HepG2 (cell line): ENCODE measurements around the gene SASH1. TPM values are rescaled to one million over a fixed set of nuclear protein-coding genes. Genes with fewer than 3 reads are reported as not detected.

Source experiments
- ATF7 ChIP-seq, 2 experiments: fragments of 450-650 bp in 1 of 2; sonication (generic) in 1 of 2; formaldehyde crosslinking in 1 of 2; IDR thresholded peaks; 2 replicates each; pipeline versions ENCODE4 v1.4.0 to v1.6.1; 2016 to 2020; ENCODE audit warnings: antibody characterized with exemption in 1 of 2, mild to moderate bottlenecking in 1 of 2, missing genetic modification reagents in 1 of 2
- DZIP1 ChIP-seq: sonication (generic); formaldehyde crosslinking; IDR thresholded peaks from 2 replicates; pipeline ENCODE4 v1.5.0; 2020; ENCODE audit warnings: mild to moderate bottlenecking, missing genetic modification reagents
- MAX ChIP-seq: IDR thresholded peaks from 2 replicates; pipeline ENCODE4 v1.6.1; 2012; ENCODE audit warnings: inconsistent platforms
- RFXAP ChIP-seq: sonication (generic); formaldehyde crosslinking; IDR thresholded peaks from 2 replicates; pipeline ENCODE4 v1.4.0; 2020; ENCODE audit warnings: missing genetic modification reagents, borderline replicate concordance
- ZNF121 ChIP-seq: sonication (generic); formaldehyde crosslinking; IDR thresholded peaks from 2 replicates; pipeline ENCODE4 v1.5.0; 2020; ENCODE audit warnings: mild to moderate bottlenecking, missing genetic modification reagents
- ZNF432 ChIP-seq: sonication (generic); formaldehyde crosslinking; IDR thresholded peaks from 2 replicates; pipeline ENCODE4 v1.5.0; 2020; ENCODE audit warnings: missing genetic modification reagents, mild to moderate bottlenecking, borderline replicate concordance
- ZNF543 ChIP-seq: sonication (generic); formaldehyde crosslinking; IDR thresholded peaks from 2 replicates; pipeline ENCODE4 v1.4.0; 2020; ENCODE audit warnings: mild to moderate bottlenecking, missing genetic modification reagents
- polyA plus RNA-seq, 8 experiments: library from polyadenylated mRNA; depleted of rRNA in 3 of 8; stranded (reverse) in 7 of 8; unstranded in 1 of 8; fragments of >200 nt; fragmentation: Illumina TruSeq in 4 of 8; extraction: Trizol in 4 of 8; gene quantifications; 2 replicates each; pipeline versions ENCODE4 v1.2.1 to v1.2.3, GENCODE V29; 2011 to 2016; ENCODE audit warnings: low read depth in 4 of 8, missing spikeins in 1 of 8, mixed read lengths in 1 of 8; ENCODE audit not compliant: insufficient read depth in 1 of 8
- total RNA-seq, 5 experiments: library from RNA; depleted of rRNA; stranded (reverse); fragments of >200 nt; fragmentation: Illumina TruSeq; extraction: Trizol; gene quantifications; 2 replicates each; pipeline ENCODE4 v1.2.3, GENCODE V29; 2016; ENCODE audit warnings: low read depth in 1 of 5
- TF ChIP-seq, protein P1 (sequence below): sonication (generic); formaldehyde crosslinking; IDR thresholded peaks from 2 replicates; pipeline ENCODE4 v1.8.0; 2022; ENCODE audit warnings: mild to moderate bottlenecking, missing genetic modification reagents
- TF ChIP-seq, protein P2 (sequence below), 2 experiments: sonication (generic) in 1 of 2; formaldehyde crosslinking in 1 of 2; IDR thresholded peaks; 2 replicates each; pipeline versions ENCODE4 v1.6.1 to v1.9.0; 2014 to 2022; ENCODE audit warnings: antibody characterized with exemption in 1 of 2, borderline replicate concordance in 1 of 2, inconsistent platforms in 1 of 2, low read depth in 1 of 2, missing genetic modification reagents in 1 of 2
- TF ChIP-seq, protein P3 (sequence below): IDR thresholded peaks from 2 replicates; pipeline ENCODE4 v1.6.1; 2018; ENCODE audit warnings: missing genetic modification reagents, mild to moderate bottlenecking, missing compliant biosample characterization

Gene SASH1
- total and polyA plus RNA-seq, 2 of the 13 experiments (the other 11 are each of a cell fraction or from before 2014, with no cell fraction given): 7.5 to 8.2 TPM

- TF ChIP-seq DZIP1 (CRISPR knock-in tag) (no peak), MAX (no peak), RFXAP (CRISPR knock-in tag) (no peak), ZNF121 (no peak), ATF7 (IDR thresholded peaks at IDR 0.05) (no peak), ATF7 (CRISPR knock-in tag; IDR thresholded peaks at IDR 0.05) (no peak), ZNF543 (CRISPR knock-in tag) (no peak), ZNF432 (CRISPR knock-in tag) (no peak)
- TF ChIP-seq, protein P1, sequence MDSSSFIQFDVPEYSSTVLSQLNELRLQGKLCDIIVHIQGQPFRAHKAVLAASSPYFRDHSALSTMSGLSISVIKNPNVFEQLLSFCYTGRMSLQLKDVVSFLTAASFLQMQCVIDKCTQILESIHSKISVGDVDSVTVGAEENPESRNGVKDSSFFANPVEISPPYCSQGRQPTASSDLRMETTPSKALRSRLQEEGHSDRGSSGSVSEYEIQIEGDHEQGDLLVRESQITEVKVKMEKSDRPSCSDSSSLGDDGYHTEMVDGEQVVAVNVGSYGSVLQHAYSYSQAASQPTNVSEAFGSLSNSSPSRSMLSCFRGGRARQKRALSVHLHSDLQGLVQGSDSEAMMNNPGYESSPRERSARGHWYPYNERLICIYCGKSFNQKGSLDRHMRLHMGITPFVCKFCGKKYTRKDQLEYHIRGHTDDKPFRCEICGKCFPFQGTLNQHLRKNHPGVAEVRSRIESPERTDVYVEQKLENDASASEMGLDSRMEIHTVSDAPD: no peak
- TF ChIP-seq, protein P2, sequence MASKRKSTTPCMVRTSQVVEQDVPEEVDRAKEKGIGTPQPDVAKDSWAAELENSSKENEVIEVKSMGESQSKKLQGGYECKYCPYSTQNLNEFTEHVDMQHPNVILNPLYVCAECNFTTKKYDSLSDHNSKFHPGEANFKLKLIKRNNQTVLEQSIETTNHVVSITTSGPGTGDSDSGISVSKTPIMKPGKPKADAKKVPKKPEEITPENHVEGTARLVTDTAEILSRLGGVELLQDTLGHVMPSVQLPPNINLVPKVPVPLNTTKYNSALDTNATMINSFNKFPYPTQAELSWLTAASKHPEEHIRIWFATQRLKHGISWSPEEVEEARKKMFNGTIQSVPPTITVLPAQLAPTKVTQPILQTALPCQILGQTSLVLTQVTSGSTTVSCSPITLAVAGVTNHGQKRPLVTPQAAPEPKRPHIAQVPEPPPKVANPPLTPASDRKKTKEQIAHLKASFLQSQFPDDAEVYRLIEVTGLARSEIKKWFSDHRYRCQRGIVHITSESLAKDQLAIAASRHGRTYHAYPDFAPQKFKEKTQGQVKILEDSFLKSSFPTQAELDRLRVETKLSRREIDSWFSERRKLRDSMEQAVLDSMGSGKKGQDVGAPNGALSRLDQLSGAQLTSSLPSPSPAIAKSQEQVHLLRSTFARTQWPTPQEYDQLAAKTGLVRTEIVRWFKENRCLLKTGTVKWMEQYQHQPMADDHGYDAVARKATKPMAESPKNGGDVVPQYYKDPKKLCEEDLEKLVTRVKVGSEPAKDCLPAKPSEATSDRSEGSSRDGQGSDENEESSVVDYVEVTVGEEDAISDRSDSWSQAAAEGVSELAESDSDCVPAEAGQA (IDR thresholded peaks at IDR 0.05; ENCODE audit: low read depth): no peak
- TF ChIP-seq, protein P2 (CRISPR knock-in tag; IDR thresholded peaks at IDR 0.05; ENCODE audit: borderline replicate concordance): no peak
- TF ChIP-seq, protein P3, sequence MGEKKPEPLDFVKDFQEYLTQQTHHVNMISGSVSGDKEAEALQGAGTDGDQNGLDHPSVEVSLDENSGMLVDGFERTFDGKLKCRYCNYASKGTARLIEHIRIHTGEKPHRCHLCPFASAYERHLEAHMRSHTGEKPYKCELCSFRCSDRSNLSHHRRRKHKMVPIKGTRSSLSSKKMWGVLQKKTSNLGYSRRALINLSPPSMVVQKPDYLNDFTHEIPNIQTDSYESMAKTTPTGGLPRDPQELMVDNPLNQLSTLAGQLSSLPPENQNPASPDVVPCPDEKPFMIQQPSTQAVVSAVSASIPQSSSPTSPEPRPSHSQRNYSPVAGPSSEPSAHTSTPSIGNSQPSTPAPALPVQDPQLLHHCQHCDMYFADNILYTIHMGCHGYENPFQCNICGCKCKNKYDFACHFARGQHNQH (CRISPR knock-in tag): no peak
Observed at GRCh38 chr6:148487461-148487860, 144.8 kb downstream of the SASH1 start (continued).
